ENCODE measurements around the gene RAP1GAP. TPM values are rescaled to one million over a fixed set of nuclear protein-coding genes. Genes with fewer than 3 reads are reported as not detected.

RAP1GAP gene
- total RNA-seq, 2 donors from 2014 or later = 29.6 to 36.3 TPM

GRCh38 chr1:21552715-21553114, 116.4 kb downstream of the RAP1GAP start:
- no peaks in the 10 kb centered on the region for H3K9me3 ChIP-seq
- H3K27me3 ChIP-seq = no peaks in the 10 kb centered on the region
- H3K4me3 ChIP-seq = no peak overlapping the region
- H3K27ac ChIP-seq = no peak overlapping the region
- intact Hi-C loops (cut with DNase I) = no loop called here
- H3K36me3 ChIP-seq = no peaks in the 10 kb centered on the region
- DNase-seq = no peak
- H3K4me1 ChIP-seq = no peaks in the 10 kb centered on the region
- no peak overlapping the region for H3K9ac ChIP-seq (ENCODE audit: low read depth in 2 of 2, low read length in 2 of 2)
- TF ChIP-seq CTCF (IDR thresholded peaks at IDR 0.05) = no peak

GRCh38 chr1:21550866-21551475, 118.2 kb downstream of the RAP1GAP start:
- intact Hi-C loops (cut with DNase I) = no loop called here
- Histone ChIP-seq H3K4me3 (no peak overlapping the region), H3K9me3 (no peaks in the 10 kb centered on the region), H3K36me3 (no peaks in the 10 kb centered on the region), H3K4me1 (no peaks in the 10 kb centered on the region), H3K9ac (ENCODE audit: low read depth in 2 of 2, low read length in 2 of 2) (no peak overlapping the region), H3K27ac (no peak overlapping the region), H3K27me3 (no peaks in the 10 kb centered on the region)
- TF ChIP-seq CTCF (IDR thresholded peaks at IDR 0.05) = no peak
- DNase-seq = no peak

GRCh38 chr1:21550097-21550496, 119.1 kb downstream of the RAP1GAP start:
- no peak overlapping the region for H3K9ac ChIP-seq (ENCODE audit: low read depth in 2 of 2, low read length in 2 of 2)
- no peak for TF ChIP-seq CTCF (IDR thresholded peaks at IDR 0.05)
- no peaks in the 10 kb centered on the region for H3K9me3 ChIP-seq
- DNase-seq = no peak
- no peak overlapping the region for H3K4me3 ChIP-seq
- H3K36me3 ChIP-seq = no peaks in the 10 kb centered on the region
- no peak overlapping the region for H3K27ac ChIP-seq
- intact Hi-C loops (cut with DNase I) = no loop called here
- H3K4me1 ChIP-seq = no peaks in the 10 kb centered on the region
- H3K27me3 ChIP-seq = no peaks in the 10 kb centered on the region

- H3K9me3 ChIP-seq = no peaks in the 10 kb centered on the region
- H3K4me1 ChIP-seq = no peaks in the 10 kb centered on the region
- H3K27ac ChIP-seq = no peak overlapping the region
- intact Hi-C loops (cut with DNase I) = no loop called here
- H3K4me3 ChIP-seq = no peak overlapping the region
- H3K27me3 ChIP-seq = no peaks in the 10 kb centered on the region
- no peak for TF ChIP-seq CTCF (IDR thresholded peaks at IDR 0.05)
- H3K9ac ChIP-seq (ENCODE audit: low read depth in 2 of 2, low read length in 2 of 2) = no peak overlapping the region
- no peaks in the 10 kb centered on the region for H3K36me3 ChIP-seq
- no peak for DNase-seq
These were observed 121.3 kb downstream of the RAP1GAP start for GRCh38 chr1:21547876-21548275.

Other genes with a start within 250 kb of the RAP1GAP start
- 1 to 10 TPM; 4.7 to 8.0 TPM for gene NBPF3, start 229.2 kb downstream of the RAP1GAP start, total RNA-seq
- gene ALPL, start 159.9 kb downstream of the RAP1GAP start, total RNA-seq = 1 to 10 TPM; 1.6 to 1.7 TPM
- 10 to 100 TPM; 47.1 to 51.3 TPM for gene USP48, start 113.8 kb upstream of the RAP1GAP start, total RNA-seq
- gene LDLRAD2, start 142.9 kb upstream of the RAP1GAP start, total RNA-seq = under 1 TPM; 0.08 to 0.25 TPM

Measured in colonic mucosa (tissue), 4 donors.